GM18498 (cell line): ENCODE results near the gene TMEM178B.
"Not testable (repeated sequence)": the region's sequence is repeated elsewhere in the genome, so short reads cannot be mapped to it uniquely, and the experiment has no call there.

Experiments
- ATAC-seq: cut with Tn5 transposase; IDR thresholded peaks from one replicate; pipeline ENCODE4 v1.9.1; 2021; ENCODE audit warnings: mild to moderate bottlenecking, moderate library complexity; ENCODE audit not compliant: unreplicated experiment

Gene TMEM178B

GRCh38 chr7:141177120-141177519, 103.3 kb downstream of the TMEM178B start:
- ATAC-seq, result not testable (repeated sequence)

GRCh38 chr7:141178486-141179135, 104.7 kb downstream of the TMEM178B start:
- no peak for ATAC-seq

DNA sequence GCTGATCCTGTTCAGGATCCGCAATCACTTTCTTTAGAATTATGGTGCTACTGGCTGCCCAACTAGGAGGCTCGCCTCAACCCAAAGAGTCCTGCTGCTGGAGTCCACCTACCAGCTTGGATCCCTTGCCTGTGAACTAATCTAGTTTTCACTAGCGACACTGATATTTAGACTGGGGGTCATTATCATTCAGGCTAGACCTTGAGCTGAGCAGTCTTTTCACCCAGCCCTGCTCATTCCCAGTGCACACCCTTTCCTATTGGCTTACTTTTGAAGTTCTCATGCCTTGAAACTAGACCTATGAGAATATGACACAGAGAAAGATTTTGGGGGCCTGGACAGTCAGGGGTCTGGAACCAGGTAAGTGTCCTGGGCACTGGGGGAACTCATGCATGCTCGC, 107.9 kb downstream of the TMEM178B start:
- no peak for ATAC-seq

GRCh38 chr7:141184532-141185190, 110.8 kb downstream of the TMEM178B start:
- ATAC-seq, result no peak

DNA sequence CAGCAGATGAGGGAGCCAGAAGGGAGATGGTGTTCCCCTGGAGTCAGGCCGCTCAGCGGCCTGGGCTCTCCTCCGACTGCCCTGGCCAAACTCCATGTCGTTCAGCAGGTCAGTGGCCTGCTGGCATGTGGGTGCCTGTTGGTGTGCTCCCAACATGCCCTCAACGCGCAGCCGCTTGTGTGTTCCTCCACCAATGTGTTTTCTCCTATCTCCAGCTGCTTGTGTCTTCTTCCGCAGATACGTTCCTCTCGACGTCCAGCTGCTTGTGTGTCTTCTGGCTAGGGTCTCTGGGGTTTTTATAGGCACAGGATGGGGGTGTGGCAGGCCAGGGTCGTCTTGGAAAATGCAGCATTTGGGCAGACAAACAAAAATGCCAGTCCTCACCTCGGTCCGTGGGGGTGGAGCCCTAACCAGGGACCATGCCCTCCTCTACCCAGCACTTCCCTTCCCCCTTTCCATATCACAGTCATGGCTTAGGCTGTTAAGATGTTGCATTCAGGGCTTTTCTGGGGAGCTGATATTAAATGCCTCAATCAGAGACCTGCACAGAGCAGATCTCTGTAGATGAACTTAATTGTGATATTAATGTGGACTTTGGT, 111.6 kb downstream of the TMEM178B start:
- ATAC-seq, result no peak

DNA sequence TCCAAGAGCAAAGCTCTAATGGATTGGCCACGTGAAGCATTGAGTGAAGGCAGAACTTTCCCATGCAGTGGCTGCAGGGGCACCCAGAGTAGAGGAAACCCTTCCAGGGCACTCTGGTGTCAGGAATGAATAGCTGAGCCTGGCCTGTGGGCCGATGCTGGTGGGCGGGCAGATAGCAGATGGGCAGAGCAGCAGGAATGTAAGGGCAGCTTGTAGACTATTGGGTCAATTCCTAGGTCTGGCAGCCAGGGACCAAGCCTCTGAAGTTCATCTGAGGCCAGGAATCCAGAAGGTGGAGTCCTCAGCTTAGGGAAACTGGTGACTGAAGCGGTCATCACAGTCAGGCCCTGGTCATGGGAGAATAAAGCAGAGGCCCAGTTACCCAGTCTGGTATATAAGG, 115.4 kb downstream of the TMEM178B start:
- ATAC-seq, result no peak

GRCh38 chr7:141190495-141190894, 116.6 kb downstream of the TMEM178B start:
- ATAC-seq, result no peak

GRCh38 chr7:141191277-141191676, 117.4 kb downstream of the TMEM178B start:
- ATAC-seq, result no peak

GRCh38 chr7:141193066-141193465, 119.2 kb downstream of the TMEM178B start:
- no peak for ATAC-seq

- not testable (repeated sequence) for ATAC-seq
These were observed 121.9 kb downstream of the TMEM178B start for GRCh38 chr7:141195722-141196121.

DNA sequence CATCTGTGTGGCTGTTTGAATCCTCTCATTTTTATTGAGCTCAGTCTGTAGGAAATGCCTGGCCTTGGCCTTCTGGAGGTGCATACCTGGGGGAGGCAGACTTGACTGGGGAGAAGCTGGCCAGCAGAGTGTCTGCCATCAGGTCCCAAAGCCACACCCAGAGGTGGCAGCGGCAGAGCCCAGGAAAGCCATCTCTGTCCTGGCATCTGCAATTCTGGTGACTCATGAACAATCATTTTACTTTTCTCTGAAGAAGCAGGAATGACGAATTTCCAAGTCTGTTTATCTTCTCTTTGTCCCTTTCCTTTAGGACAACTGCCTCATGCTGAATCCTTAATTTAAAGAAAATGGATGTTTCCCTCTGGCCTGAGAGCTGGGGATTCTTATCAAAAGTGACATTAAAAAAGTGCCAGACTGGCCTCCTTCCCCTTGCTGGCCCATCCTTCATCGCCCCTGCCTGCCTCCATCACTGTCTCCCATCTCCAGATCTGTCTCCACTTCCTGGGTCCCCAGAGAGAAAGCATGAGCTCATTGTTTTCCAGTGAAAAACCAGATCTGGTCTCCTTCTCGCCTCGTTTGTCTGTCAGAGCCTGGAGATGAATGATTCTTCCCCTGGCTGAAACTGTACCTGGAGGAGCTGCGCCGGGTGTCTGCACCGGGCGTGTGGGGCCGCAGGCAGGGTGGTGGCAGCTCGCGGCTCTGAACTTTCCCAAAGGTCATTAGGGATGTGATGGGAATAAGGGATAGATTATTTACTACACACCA, 124.5 kb downstream of the TMEM178B start:
- no peak for ATAC-seq

GRCh38 chr7:141200191-141201108, 126.6 kb downstream of the TMEM178B start:
- ATAC-seq, result no peak

GRCh38 chr7:141201145-141201885, 127.5 kb downstream of the TMEM178B start:
- ATAC-seq, result no peak

DNA sequence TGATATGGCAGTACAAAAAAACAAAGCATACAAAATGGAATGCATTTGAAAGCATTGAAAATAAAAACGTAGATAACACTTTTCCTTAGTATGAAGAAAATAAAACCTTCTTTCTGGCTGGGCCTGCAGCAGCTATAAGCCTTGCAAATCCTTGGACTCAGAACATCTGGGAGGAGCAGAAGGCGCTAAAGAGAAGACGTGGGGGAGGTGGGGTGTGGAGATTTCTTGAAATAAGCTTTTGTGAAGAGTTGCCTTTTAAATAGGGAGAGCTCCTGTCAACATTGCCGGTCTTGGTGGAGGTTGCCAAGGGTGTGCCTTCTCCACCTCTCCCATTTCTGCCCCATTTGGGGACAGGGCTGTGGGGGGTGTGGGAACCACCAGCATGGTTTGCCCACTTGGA, 128.7 kb downstream of the TMEM178B start:
- no peak for ATAC-seq

- no peak for ATAC-seq
These were observed 129.3 kb downstream of the TMEM178B start for GRCh38 chr7:141203177-141203576.

DNA sequence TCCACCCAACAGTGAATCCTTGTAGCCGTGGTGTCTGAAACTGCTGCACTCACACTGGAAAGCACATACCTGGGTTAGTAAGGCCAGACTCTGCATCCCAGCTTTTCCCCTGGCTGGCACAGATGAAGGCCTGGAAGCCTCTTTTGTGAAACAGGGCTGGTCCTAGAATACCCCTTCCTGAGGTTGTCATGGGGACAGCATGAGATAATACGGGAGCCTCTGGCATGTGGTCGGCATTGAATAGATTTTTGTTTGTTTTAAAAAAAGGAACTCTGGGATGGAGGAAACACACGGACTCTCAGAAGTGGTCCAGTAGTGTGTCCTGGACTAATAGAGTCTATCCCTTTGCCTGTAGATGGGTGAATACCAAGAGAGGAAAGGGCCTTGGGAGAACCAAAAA, 129.7 kb downstream of the TMEM178B start:
- no peak for ATAC-seq

GRCh38 chr7:141207661-141208060, 133.8 kb downstream of the TMEM178B start:
- no peak for ATAC-seq

DNA sequence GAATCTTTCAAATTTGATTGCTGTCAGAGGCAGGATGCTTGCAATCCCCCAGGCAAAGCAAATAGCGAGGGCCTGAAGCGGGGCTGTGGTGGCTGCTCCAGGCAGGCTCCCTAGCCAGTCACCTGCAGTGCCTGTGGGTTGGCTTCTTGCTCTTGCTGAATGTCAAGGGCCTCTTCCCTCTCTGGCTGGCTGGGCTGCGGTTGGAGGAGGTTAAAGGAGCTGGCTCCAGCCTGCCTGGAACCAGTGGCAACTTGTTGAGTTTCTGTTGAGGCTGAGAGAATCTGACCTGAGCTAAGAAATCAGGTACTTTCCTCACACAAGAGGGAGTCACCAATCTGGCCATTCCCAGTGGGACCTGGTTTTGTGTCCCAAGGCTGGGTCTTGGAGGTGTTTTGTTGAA, 134.7 kb downstream of the TMEM178B start:
- ATAC-seq, result no peak

- ATAC-seq, result no peak
These were observed 135.6 kb downstream of the TMEM178B start for GRCh38 chr7:141209454-141209853.

GRCh38 chr7:141210862-141211261, 137.0 kb downstream of the TMEM178B start:
- no peak for ATAC-seq
